GM19395 (cell line): ENCODE measurements around the gene RNF121.

ENCODE experiments used
- ATAC-seq: cut with Tn5 transposase; IDR thresholded peaks from one replicate; pipeline ENCODE4 v1.9.1; 2021; ENCODE audit warnings: mild to moderate bottlenecking, moderate library complexity; ENCODE audit not compliant: unreplicated experiment

The RNF121 gene

DNA sequence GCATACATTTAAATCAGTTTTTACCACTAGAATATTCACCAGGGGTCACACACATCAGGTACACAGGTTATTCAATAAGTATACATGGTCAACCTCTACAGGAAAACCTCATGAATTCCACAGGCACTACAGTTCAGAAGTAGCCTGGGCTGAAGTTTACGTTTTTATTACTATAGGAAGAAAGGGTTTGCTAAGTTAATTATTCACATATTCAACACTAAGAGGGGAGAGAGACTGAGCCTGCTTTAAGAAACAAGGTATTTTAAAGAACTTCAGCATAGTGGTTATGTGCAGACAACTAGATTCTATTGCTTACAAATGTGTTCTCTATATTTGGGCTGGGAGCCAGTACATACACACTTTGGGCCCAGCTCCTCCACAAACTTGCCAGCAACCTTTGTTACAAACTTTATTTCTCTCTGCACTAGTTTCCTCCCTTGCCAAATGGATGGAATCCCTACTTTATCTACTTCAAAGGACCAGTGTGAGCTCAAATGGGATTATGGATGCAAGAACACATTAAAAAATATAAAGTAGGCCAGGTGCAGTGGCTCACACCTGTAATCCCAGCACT is 101.7 kb downstream of the RNF121 start:
- ATAC-seq = no peak

DNA sequence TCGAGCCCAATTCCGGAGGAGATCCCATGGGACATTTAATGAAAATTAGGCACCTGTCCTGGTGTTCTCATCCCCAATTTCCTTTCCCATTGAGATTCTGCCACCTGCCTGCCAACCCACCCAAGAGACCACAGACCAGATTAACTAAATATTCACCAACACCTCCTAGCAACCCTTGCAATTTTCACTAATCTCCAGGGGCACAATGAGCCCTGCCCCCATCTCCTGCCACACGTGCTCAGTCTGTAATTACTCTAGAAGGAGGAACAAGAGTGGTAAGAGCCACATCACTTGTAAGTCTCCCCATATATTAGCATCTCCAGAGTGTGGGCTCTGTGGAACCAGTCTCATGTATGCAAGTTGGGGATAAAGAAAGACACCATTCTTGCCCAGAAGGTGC is 107.8 kb downstream of the RNF121 start:
- ATAC-seq = no peak

DNA sequence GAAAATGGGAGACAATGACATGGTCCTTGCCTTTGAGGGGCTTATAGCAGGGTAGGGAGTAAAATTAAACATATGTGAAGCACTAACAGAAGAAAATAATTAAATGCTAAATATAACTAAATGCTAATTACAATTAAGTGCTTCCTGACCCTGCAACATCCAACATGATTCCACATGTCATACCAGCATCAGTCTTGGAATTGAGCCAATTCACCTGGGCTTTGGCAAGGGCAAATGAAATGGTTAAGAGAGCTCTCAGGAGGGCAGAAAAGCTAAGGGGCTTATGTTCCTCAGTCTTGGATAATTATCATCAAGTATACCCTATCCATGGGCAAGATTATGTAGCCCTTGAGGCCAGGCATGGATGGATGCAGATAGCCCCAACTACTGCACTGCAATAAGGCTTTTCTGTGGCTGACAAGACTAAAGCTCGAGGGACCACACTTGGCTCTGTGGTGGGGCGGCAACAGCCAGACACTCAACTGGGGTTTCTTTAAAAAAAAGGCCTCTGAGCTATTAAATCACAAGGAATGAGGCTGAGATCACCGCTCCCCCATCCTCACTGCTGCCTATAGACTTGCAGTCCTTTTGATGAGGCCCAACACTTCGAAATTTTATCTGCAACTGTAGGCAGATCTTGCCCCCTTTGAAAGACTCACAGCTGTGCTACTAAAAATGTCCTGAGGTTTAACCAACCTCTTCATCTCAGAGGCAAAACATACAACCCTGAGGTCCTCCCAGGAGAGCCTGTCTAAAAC is 108.9 kb downstream of the RNF121 start:
- no peak for ATAC-seq

DNA sequence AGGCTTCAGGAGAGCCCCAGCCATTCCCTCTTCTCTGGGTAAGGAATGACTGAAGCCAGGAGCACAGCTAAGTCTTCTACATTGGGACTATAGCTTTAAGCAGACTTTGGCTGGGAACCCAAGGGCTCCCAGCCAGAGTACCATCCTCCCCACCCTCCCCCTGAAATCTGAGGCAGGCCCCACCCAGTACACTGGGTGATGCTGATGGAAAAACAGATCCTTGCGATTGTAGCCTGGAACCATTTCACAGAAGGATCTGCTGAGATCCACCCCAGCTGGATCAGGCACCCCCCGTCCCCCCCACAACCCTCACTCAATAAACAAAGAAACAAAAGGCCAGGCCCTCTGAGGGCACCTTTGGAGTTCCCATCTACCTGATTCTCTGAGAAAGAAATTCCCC is 109.6 kb downstream of the RNF121 start:
- ATAC-seq = no peak

DNA sequence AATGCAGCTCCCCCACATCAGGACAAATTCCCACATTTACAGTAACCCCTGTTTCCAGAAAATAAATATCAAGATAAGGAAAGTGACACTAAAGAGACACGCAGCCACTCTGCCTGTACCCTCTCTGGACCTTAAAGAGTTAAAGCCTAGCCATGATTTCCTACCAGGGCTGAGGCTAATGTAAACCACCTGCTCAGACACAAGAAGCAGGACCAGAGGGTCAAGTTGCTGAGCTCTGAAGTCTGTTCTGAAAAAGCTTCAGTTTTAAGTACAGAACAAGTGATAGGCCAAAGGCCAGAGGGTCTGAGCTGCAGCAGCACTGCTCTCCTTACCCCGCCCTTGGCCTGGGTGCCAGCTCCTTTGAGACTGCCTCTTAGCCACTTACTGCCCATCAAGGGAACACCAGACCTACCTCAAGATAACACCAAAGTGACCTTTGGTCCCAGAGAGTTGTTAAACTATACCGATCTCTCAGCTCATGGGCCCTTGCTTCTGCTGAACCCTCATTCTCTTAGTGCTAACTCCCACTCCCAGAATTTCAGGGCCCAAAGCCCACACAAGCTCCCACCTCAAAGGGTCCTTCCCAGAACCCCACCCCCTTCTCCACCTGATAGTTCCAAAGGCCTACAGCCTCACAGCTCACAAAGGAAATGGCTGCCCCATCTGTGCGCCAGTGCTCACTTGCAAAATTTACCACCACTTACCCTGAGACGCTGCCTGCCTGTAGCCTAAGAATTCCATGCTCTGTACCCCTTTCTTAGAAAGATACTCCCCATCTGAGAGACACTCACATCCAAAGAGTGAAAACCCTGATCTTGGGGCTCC is 110.4 kb downstream of the RNF121 start:
- no peak for ATAC-seq

DNA sequence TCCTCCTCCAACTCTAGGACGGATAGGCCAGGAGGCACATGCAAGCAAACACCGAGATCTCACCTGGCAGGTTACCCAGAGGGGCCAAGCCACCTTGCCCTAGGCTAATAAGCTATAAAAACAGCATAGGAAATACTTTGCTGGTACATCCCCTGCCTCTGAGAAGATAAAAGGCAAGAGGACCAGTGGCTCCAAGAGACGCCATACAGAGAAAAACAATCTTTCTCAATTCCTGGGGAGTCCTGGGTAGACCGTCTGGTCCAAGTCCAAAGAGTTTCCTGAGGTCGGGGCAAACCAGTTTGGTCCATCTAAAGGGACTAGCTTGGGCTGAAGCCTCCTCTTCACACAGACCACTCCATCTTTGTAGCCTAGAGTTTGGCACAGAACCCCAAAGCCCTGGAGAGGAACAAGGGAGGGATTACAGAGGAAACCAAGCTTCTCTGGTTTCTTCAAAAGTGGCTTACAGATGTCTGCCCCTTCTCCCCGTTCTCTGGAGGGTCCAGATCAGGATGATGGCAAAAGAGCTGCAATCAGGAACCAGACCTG is 111.1 kb downstream of the RNF121 start:
- no peak for ATAC-seq

DNA sequence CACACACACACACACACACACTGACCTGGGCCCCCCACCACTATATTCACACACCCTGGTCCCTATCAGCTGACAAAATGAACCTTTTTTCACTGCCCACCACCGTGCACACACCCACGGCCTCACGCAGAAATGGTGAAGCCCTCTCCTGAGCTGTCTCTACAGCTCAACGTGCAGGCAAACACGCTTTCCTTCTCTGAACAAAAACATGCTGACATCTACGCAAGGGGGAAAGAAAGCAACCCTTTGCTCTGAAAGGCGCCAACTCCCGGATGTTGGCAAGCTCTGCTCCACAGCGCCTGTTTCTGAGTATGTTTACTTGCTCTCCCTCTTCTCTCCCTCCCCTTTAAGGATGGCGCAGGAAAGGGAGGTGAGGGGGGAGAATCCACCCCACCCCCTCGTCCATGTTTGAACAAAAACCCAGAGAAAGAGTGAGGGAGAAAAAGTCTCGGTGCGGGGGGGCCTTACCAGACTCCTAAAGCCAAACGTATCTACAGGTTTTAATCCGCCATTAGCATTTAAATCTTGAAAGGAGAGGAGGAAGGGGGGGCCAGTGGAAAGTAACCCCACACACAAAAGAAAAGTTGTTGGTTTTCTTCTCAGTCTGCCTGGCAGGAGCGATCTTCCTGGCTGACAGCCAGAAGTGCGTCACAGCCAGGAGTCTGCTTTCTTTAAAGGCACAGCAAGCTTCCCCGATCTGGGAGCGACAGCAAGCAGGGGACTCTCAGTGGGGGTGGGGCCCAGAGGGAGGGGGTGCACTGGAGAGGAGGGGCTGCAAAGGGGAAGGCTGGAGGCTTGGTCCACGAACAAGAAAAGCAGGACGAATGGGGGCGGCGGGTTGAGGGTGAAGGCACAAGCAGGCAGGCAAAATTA is 111.9 kb downstream of the RNF121 start:
- no peak for ATAC-seq

DNA sequence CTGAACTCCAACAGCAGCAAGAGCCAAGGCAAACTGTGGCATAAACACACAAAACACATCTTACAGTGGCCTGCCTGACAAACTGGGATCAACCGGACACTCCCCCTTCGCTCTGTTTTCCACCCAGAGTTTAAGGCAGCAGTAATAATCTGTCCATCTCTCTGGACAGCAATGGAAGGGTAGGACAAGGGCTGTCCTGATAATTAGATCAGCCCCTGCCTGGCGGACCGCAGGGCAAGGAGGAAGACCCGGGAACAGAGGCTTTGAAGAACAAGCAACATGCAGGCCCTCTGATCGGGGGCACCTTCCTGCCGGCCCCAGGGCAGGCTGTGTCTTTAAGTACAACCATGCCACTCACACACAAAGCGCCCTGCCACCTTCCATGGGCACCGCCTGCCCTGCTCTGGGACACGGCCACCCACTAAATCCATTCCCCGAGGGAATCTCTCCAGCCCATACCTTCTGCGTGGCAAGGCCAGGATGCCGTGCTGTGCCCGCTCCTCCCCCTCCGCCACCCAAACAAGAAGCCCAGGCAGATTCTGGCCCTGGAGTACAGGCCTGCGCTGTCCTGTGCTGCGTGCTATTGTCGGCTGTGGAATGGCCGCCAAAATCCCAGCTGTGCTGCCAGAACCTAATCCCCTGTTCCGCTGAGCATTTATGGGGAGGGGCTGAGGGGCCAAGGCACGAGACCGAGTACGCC is 112.7 kb downstream of the RNF121 start:
- no peak for ATAC-seq

DNA sequence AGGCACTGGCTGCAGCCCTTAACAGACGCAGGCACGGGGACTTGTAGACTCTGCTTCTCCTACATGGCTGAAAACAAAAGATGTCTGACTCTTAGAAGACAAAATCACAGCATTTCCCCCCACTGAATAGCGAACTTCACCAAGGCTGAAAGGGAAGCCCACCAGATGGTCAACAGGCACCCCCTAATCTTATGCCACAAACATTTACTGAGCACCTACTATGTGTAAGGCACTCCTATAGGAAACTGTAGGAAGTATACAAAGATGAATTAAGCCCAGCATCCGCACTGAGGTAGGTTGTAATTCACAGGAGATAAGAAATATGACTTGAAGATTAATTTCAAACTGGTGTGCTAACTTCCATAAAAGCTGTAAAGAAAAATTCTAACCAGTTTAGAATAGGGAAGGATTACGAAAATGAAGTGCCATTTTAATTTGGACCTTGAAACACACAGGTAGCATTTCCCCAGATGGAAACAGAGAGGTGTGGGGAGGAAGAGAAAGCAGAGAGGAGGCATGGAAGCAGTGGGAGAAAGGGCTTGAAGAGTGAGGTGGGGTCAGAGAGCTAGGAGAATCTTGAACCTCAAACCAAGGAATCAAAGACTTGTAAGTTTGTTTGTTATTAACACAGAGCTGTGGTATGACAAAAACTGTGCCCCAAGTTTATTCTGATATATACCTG is 113.4 kb downstream of the RNF121 start:
- ATAC-seq = no peak

DNA sequence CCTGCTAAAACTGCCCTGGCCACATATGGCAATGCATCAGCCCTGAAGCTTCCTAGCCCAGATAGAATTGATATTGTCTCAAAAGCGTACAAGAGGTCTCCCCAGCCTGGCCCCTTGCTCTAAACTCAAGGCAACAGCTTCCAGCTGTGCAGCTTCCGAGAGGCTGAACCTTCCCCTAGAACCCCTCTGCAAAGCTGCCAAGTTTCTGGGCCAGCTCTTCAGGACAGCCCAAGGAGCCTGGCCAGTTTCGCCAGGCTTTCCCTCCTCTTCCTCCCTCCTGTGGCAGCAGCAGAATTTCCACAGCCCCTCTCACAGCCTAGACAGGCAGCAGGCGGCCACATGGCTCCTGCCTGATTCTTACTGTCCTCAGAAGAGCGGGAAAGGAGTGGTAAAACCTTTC is 117.0 kb downstream of the RNF121 start:
- no peak for ATAC-seq
